Muscle layer of colon (tissue), 2 donors: ENCODE measurements around the gene FNBP1L.

ENCODE experiments used
- H3K27ac ChIP-seq: one replicate; pipeline ENCODE4 v1.7.0; 2013; ENCODE audit warnings: low read depth, mild to moderate bottlenecking, low read length, moderate library complexity
- H3K27me3 ChIP-seq, 2 donors: one replicate each; pipeline ENCODE4 v1.7.0; 2013; ENCODE audit warnings: low read length in 2 of 2, mild to moderate bottlenecking in 2 of 2; ENCODE audit not compliant: insufficient read depth in 2 of 2, control insufficient read depth in 1 of 2
- H3K36me3 ChIP-seq: one replicate; pipeline ENCODE4 v1.7.0; 2013; ENCODE audit warnings: mild to moderate bottlenecking, low read length; ENCODE audit not compliant: insufficient read depth
- H3K4me1 ChIP-seq: one replicate; pipeline ENCODE4 v1.7.0; 2013; ENCODE audit warnings: mild to moderate bottlenecking, low read length; ENCODE audit not compliant: insufficient read depth
- H3K4me3 ChIP-seq, 2 donors: one replicate each; pipeline ENCODE4 v1.7.0; 2013; ENCODE audit warnings: low read length in 2 of 2, low read depth in 1 of 2, mild to moderate bottlenecking in 1 of 2, moderate library complexity in 1 of 2
- H3K9ac ChIP-seq: one replicate; pipeline ENCODE4 v1.7.0; 2013; ENCODE audit warnings: low read length
- H3K9me3 ChIP-seq: one replicate; pipeline ENCODE4 v1.7.0; 2013; ENCODE audit warnings: mild to moderate bottlenecking, low read length
- donor health status: abdominal sarcoma.
- donor health status: Adenocarcinoma of cecum.

Gene FNBP1L

DNA sequence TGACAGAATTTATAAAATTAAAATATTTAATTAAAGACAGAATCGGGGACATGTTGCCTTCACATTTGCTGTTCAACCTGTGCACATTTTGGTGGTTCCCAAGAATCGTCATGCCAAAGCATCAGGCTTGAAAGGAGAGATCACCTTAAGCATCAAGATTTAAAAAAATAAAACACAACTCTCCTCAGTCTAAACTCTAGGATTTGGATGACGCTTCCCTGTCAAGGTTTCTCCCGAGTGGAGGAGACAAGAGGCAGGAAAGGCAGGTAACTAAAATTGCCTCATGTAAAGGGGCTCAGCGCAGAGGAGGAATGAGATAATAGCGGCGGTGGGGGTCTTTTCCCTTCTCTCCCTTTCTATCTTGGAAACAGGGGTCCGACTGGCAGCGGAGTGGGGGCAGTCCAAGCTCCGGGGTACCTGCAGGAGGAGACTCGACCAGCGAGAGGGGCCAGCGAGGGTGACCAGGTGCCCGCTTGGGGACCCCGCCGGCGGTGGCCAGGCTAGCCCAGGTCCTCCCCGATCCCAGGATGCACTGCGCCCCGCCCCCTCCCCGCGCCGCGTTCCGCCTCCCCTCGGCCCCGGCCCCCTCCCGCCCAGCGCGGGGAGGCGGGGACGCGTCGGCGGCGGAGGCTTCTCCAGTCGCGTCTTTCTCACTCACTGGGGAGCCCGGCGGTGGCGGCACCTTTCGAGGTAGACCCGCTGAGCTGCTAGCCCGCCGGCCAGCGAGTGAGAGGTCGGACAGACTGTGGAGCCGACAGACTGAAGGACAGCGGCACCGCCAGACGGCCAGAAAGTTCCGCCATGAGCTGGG is at the start of gene FNBP1L:
FNBP1L (plus strand) TSS at position 638 of the 811 bp plus-strand sequence; CDS start at position 802, 164 bp downstream.
- Histone ChIP-seq H3K9me3 (no peaks in the 10 kb centered on the region), H3K27me3 (no peaks in the 10 kb centered on the region), H3K4me1 (peaks cover 5% of the 10 kb centered on the region), H3K4me3 (peak within 1 kb of the TSS; percentile 86 to 92), H3K9ac (peak within 1 kb of the TSS; percentile 78), H3K27ac (peak within 1 kb of the TSS; percentile 73), H3K36me3 (no peaks in the 10 kb centered on the region)

GRCh38 chr1:93399781-93400180 is 48.1 kb upstream of the FNBP1L start:
- Histone ChIP-seq H3K36me3 (no peaks in the 10 kb centered on the region), H3K9me3 (no peaks in the 10 kb centered on the region), H3K9ac (no peak overlapping the region), H3K4me3 (no peak overlapping the region), H3K27ac (no peak overlapping the region), H3K4me1 (no peaks in the 10 kb centered on the region), H3K27me3 (no peaks in the 10 kb centered on the region)

DNA sequence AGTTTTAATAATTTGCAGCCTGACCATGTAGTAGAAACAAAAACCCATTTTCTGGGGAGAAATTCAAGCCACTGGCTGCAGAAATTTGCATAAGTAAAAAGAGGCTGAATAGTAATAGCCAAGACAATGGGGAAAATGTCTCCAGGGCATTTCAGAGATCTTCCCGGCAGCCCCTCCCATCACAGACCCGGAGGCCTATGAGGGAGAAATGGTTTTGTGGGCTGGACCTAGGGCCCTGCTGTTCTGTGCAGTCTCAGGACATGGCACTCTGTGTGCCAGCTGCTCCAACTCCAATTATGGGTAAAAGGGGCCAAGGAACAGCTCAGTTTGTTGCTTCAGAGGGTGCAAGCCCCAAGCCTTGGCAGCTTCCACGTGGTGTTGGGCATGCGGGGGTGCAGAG is 39.7 kb upstream of the FNBP1L start:
- Histone ChIP-seq H3K9ac (no peak overlapping the region), H3K36me3 (no peaks in the 10 kb centered on the region), H3K9me3 (no peaks in the 10 kb centered on the region), H3K27ac (no peak overlapping the region), H3K4me1 (no peaks in the 10 kb centered on the region), H3K4me3 (no peak overlapping the region), H3K27me3 (no peaks in the 10 kb centered on the region)

DNA sequence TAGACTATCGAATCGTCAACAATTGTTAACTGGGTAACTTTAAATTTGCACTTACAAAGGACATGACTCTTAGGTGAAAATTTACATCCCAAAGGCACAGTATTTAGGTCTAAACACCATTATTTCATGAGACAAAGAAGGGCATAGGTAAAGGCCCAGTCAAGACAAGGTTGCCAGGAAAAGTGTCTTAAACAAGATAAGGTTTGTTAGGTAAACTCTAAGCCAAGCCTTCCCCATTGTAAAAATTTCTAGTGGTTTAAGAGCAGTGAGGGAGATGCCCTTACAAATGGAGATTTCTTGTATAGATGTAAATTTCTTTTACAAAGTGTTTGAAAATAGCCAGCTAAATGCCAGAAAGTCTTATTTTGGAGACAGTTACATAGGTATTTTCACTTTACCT is 36.9 kb upstream of the FNBP1L start:
- Histone ChIP-seq H3K27ac (no peak overlapping the region), H3K27me3 (no peaks in the 10 kb centered on the region), H3K4me1 (no peaks in the 10 kb centered on the region), H3K9ac (no peak overlapping the region), H3K4me3 (no peak overlapping the region), H3K36me3 (no peaks in the 10 kb centered on the region), H3K9me3 (no peaks in the 10 kb centered on the region)

- Histone ChIP-seq H3K9me3 (no peaks in the 10 kb centered on the region), H3K36me3 (no peaks in the 10 kb centered on the region), H3K4me1 (no peaks in the 10 kb centered on the region), H3K27ac (no peak overlapping the region), H3K9ac (no peak overlapping the region), H3K4me3 (no peak overlapping the region), H3K27me3 (no peaks in the 10 kb centered on the region)
Measured at GRCh38 chr1:93414749-93415148, 33.2 kb upstream of the FNBP1L start.

DNA sequence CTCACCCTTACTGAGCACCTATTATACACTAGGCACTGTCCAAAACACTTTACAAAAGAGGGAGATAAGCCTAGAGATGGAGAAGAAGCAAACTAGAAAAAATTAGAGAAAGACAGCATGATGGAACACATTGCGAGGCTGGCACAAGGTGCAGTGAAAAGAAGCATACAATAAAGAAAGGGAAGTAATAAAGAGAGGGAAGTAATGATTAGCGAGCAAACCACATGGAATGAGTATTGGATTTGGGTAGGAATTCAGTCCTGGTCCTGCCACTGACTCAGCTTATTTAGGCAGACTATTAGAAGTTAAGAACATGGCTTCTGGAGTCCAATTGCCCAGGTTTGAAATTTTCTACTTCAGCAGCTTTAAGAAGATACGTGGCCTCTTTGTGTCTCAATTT is 32.6 kb upstream of the FNBP1L start:
- no peaks in the 10 kb centered on the region for H3K9me3 ChIP-seq
- no peak overlapping the region for H3K9ac ChIP-seq
- H3K4me3 ChIP-seq = no peak overlapping the region
- no peaks in the 10 kb centered on the region for H3K36me3 ChIP-seq
- no peaks in the 10 kb centered on the region for H3K27me3 ChIP-seq
- no peaks in the 10 kb centered on the region for H3K4me1 ChIP-seq
- H3K27ac ChIP-seq = no peak overlapping the region

DNA sequence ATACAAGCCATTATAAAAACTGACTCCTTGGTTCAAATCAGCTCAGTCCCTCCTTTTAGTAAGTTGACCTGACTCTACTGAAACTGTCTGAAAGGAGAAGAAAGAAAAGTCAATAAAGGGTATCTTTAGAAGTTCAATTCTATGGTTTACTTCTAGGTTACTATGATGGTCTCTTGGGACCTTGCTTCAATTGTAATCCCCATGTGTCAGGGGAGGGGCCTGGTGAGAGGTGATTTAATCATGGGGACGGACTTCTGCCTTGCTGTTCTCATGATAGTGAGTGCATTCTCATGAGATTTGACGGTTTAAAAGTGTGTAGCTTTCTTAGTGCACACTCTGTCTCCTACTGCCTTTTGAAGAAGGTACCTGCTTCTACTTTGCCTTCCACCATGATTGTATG is 31.7 kb upstream of the FNBP1L start:
- Histone ChIP-seq H3K27me3 (no peaks in the 10 kb centered on the region), H3K27ac (no peak overlapping the region), H3K36me3 (no peaks in the 10 kb centered on the region), H3K4me1 (no peaks in the 10 kb centered on the region), H3K4me3 (no peak overlapping the region), H3K9ac (no peak overlapping the region), H3K9me3 (no peaks in the 10 kb centered on the region)

- Histone ChIP-seq H3K9ac (no peak overlapping the region), H3K36me3 (no peaks in the 10 kb centered on the region), H3K4me1 (no peaks in the 10 kb centered on the region), H3K27me3 (no peaks in the 10 kb centered on the region), H3K27ac (no peak overlapping the region), H3K4me3 (no peak overlapping the region), H3K9me3 (no peaks in the 10 kb centered on the region)
Measured at GRCh38 chr1:93419344-93419743, 28.6 kb upstream of the FNBP1L start.

DNA sequence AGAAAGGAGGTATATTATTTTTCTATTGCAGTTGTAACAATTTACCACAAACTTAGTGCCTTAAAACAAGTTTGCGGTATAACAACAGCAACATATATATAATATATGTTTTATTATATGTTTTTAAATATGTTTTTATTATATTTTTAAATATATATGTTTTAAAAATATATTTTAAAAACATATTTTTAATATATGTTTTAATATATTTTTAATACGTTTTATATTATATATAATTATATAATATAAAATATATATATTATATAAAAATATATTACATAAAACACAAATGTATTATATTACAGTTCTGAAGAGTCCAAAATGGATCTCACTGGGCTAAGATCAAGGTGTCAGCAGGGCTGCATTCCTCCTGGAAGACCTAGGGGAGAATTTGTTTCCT is 27.5 kb upstream of the FNBP1L start:
- Histone ChIP-seq H3K27ac (no peak overlapping the region), H3K4me3 (no peak overlapping the region), H3K9ac (no peak overlapping the region), H3K36me3 (no peaks in the 10 kb centered on the region), H3K9me3 (no peaks in the 10 kb centered on the region), H3K4me1 (no peaks in the 10 kb centered on the region), H3K27me3 (no peaks in the 10 kb centered on the region)

DNA sequence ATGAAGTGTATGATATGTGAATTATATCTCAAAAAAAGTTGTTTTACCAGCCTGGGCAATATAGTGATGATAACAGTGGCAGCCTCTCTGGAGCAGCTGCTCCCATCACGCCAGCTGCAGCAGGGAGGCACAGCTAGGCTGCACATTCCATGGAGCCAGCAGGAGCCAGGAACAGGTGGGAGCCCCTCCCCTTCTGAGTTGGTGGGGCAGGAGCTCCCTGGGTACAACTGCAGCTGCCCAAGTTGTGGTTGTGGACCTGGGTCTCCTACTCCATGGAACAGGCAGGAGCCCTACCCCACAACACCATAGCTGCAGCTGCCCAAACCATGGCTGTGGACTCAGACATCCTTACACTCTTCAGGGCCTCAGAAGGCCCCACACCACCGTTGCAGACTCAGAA is 21.7 kb upstream of the FNBP1L start:
- H3K4me3 ChIP-seq = no peak overlapping the region
- no peaks in the 10 kb centered on the region for H3K27me3 ChIP-seq
- no peaks in the 10 kb centered on the region for H3K9me3 ChIP-seq
- H3K9ac ChIP-seq = no peak overlapping the region
- H3K36me3 ChIP-seq = no peaks in the 10 kb centered on the region
- no peak overlapping the region for H3K27ac ChIP-seq
- H3K4me1 ChIP-seq = no peaks in the 10 kb centered on the region

DNA sequence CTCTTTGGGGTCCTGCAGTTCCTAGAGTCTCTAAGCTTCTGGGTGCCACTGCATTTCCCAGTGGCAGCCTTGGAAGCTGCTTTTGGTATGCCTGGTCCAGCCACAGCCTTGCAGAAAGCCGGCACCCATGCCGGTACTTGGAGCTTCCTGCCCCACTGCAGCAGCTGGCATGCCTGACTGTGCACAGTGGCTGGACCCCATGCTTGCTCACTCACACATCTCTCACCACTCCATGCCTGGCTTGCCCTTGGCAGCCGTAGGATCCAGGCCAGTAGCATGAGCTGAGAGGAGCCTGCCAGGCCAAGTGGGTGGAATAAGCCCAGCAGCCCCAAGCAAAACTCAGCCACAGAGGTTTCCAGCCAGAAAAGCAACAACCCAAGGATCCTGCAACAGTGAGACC is 20.3 kb upstream of the FNBP1L start:
- H3K9me3 ChIP-seq = no peaks in the 10 kb centered on the region
- H3K27me3 ChIP-seq = no peaks in the 10 kb centered on the region
- H3K9ac ChIP-seq = no peak overlapping the region
- H3K4me1 ChIP-seq = no peaks in the 10 kb centered on the region
- no peak overlapping the region for H3K4me3 ChIP-seq
- no peaks in the 10 kb centered on the region for H3K36me3 ChIP-seq
- no peak overlapping the region for H3K27ac ChIP-seq

- no peaks in the 10 kb centered on the region for H3K4me1 ChIP-seq
- no peaks in the 10 kb centered on the region for H3K9me3 ChIP-seq
- H3K4me3 ChIP-seq = no peak overlapping the region
- H3K36me3 ChIP-seq = no peaks in the 10 kb centered on the region
- H3K9ac ChIP-seq = no peak overlapping the region
- H3K27me3 ChIP-seq = no peaks in the 10 kb centered on the region
- H3K27ac ChIP-seq = no peak overlapping the region
Measured at GRCh38 chr1:93433407-93433961, 14.4 kb upstream of the FNBP1L start.
